Right ventricle myocardium inferior (tissue), 1 donor: Measurements from ENCODE around the gene ING3. TPM values are rescaled to one million over a fixed set of nuclear protein-coding genes. Genes with fewer than 3 reads are reported as not detected.
"Not testable (repeated sequence)": the region's sequence is repeated elsewhere in the genome, so short reads cannot be mapped to it uniquely, and the experiment has no call there.

Source experiments
- ATAC-seq: fragments of 200-7000 bp; cut with Tn5 transposase; one replicate; pipeline ENCODE4 v1.9.1; 2020; ENCODE audit warnings: mild to moderate bottlenecking, moderate library complexity
- DNase-seq: peaks from one replicate; pipeline ENCODE4 v3.0.0; 2021; ENCODE audit errors: missing footprints
- intact Hi-C: fragments of 100-400 bp; cut with DNase I; formaldehyde crosslinking; loops from one replicate; pipeline ENCODE4 v1.11.0; 2022
- total RNA-seq: library from RNA; stranded (reverse); fragmentation: NEBNext Ultra II Directional; extraction: Animal tissue kit (Norgen Biotek cat#: 25700); gene quantifications from one replicate; pipeline ENCODE4 v1.2.1, GENCODE V29; 2021
- donor health status: DM: no; HTN: yes; CAD: no; lungs with severe emphysema.

The ING3 gene
- total RNA-seq, 1 donor from 2014 or later = 14.1 TPM

GRCh38 chr7:120996988-120997345 lies 46.4 kb downstream of the ING3 start:
- ATAC-seq (no peak), DNase-seq (no peak)
- intact Hi-C loops = no loop called here

DNA sequence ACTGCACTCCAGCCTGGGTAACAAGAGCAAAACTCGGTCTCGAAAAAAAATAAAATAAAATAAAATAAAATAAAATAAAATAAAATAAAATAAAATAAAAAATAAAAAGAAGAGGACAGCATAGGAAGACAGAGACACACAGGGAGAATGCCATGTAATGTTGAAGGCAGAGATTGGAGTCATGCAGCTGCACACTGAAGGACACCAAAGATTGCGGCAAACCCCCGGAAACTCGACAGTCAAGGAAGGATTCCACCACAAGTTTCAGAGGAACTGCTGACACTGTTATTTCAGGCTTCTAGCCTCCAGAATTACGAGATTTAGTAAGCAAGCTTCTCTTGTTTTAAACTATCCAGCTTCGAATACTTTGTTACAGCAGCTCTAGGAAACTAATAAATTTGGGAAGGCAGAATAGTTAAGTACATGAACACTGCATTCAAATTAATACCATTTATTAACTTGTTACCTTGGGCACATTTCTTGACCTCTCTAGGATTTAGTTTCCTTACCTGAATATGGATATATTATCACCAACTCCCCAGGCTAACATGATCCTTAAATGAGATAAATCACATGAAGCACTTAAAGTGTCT lies 47.4 kb downstream of the ING3 start:
- intact Hi-C loops = no loop called here
- ATAC-seq (no peak), DNase-seq (no peak)

DNA sequence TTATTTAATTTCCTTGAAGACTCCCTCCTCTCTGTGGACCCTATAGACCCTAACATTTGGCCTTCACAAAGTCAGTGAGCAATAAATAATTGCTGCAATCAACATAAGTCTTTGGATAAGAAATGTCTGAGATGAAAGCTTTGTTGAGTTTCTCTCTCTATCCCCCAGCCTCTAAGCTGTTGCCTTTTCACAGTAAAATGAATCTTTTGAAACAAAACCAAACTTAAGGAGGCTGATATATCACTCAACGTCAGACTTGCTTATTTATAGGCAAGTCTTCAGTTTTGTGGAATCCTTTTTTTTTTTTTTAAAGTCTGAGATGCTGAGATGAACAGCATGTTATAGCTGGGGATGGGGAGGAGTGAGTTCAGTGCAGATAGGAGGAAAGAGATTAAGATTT lies 47.9 kb downstream of the ING3 start:
- DNase-seq = no peak
- intact Hi-C loops = no loop called here
- ATAC-seq = no peak

- intact Hi-C loops = no loop called here
- DNase-seq = no peak
- ATAC-seq = no peak
Observed at GRCh38 chr7:120998996-120999565, 48.5 kb downstream of the ING3 start.

- DNase-seq (no peak), ATAC-seq (no peak)
- intact Hi-C loops = no loop called here
Observed at GRCh38 chr7:121000081-121000983, 49.8 kb downstream of the ING3 start.

DNA sequence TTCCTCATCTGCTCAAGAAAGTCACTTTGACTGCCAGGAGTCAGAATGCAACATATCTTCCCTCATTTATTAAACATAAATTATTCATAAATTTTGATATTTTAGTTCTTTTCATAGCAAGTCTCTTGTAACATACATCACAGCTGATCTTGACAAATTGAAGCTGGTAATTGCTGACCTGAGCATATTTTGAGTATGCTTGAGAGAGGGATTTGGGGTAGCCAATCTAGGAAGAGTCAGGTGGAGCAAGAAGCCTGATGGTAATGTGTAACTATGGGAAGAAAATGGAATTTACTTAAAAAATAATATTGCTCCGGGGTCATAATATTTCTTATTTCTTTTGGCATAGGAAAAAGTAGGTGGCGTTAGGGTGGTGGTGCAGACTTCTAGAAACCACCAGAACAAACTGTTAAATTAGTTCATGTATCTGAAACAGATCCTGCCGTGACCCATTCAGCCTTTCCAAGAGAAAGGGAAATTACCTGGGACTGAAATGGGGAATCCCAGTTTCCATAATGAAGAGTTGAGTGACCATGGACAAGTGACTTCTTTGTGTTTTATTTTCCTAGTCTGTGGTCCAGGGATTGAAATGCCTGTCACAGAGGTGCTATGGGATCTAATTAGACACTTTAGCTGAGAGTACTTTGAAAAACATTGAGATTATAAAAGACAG lies 50.8 kb downstream of the ING3 start:
- intact Hi-C loops = no loop called here
- DNase-seq = no peak
- no peak for ATAC-seq

DNA sequence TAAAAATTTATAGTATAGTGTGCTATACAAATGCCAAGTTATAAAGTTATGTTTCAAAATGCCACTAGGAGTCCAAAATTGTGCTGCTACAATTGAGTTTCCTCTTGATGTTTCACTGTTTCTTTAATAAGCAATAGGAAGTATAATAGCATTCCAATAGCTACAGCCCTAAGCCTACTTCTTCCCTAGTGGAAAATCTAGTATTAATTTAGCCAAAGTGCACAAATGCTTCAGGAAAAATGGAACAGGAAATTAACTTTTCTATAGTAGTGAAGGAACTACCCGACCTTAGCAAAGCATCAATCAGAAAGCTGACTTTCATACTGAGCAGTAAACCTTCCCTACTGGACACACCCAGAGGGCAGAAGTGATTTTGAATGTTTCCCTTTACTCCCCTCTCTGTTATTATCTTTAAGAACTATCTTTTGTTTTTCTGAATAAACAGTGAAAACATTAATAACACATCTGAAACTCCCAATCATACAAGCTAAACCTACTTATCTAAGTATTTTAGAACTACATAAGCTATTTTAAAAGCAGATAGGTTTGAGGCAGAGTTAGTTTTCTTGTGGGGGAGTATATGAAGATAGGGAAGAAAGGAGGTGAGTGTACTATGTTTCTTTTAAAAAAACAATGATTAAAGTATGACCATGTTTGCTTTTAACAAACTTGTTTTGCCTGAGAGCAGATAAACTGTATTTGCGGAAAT lies 51.6 kb downstream of the ING3 start:
- DNase-seq (no peak), ATAC-seq (no peak)
- intact Hi-C loops = no loop called here

GRCh38 chr7:121002757-121003200 lies 52.2 kb downstream of the ING3 start:
- no peak for DNase-seq
- intact Hi-C loops = no loop called here
- no peak for ATAC-seq

DNA sequence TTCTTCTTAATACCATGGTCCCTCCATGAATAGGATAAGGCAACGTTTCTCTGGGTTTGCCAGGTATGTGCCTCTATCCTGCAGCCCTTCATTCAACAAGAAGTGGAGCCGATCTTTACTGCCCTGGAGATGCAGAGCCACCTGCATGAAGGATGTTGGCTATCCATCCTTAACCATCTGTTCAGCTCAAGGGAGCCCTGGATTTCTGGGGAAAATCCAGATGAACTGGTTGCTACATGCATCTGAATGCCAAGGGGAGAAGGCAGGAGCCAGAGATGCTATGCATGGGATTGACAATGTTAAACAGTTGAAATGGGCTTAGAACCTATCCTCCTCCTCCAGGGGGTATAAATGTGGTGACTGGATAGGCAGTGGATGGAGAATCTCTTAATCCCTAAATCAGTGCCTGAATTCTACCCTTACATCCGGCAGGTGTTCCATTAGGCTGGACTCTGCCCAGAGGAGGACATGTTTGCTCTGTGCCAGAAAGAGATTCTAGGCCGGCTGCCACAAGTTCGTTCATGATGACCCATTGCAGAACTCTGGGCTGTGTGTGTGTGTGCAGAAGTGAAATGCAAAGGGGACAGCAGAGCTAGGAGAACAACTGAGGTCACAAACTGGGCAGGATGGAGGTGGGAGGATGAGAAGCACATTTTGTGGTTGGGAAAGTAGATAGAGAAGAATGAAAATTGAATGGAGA lies 53.6 kb downstream of the ING3 start:
- peak; percentile 71 for ATAC-seq
- no peak for DNase-seq
- intact Hi-C loops = no loop called here

GRCh38 chr7:121005058-121005457 lies 54.5 kb downstream of the ING3 start:
- ATAC-seq, intact Hi-C loops, DNase-seq: not testable (repeated sequence)

DNA sequence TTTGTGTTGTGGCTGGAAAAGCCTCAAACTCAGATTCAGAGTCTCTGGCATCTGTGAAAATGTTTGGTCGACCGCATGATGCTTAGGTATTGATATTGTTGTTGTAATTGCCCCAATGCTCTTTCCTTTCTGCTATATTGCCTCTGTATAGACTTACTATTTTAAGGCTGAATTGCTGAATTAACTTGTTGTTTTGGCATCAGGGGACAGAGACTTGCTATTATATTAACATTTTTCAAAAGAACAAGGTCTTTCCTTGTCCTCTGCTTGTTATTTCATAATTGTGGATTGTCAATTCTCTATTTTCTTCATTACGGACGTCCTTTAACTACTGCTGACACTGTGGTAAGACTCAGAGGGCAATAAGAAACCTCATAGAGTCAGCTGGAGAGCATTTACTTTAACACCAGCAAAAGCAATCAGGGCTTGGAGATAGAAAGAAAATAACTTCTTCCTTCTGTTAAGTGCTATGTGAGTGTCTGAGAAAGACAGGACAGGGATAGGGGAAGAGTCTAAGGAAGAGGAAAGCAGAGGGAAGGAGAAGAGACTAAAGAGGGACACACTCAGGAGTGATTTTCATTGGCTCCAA lies 55.5 kb downstream of the ING3 start:
- intact Hi-C loops = no loop called here
- ATAC-seq (peak; percentile 7), DNase-seq (no peak)

GRCh38 chr7:121006711-121007315 lies 56.2 kb downstream of the ING3 start:
- intact Hi-C loops = no loop called here
- ATAC-seq = no peak
- no peak for DNase-seq

DNA sequence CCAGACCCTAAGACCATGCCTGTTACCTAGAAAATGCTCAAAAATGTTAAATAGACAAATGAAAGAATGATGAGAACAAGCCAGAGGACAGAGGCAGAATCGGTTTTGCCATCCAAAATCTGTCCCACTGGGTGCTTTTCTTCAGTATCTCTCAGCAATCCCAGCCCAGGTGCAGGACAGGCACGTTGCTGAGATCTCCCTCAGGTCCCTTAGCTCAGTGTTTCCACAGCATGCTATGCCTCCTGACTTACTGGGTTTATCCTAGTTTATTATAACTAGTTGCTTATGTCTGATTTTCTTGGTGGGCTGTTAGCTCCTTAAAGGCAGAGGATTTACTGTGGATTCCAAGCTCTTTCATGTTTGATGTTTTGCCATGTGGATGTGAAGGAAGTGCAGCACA lies 58.2 kb downstream of the ING3 start:
- DNase-seq (no peak), ATAC-seq (no peak)
- intact Hi-C loops = no loop called here

- ATAC-seq = no peak
- intact Hi-C loops = no loop called here
- no peak for DNase-seq
Observed at GRCh38 chr7:121011401-121011800, 60.8 kb downstream of the ING3 start.

- intact Hi-C loops = no loop called here
- ATAC-seq (peak; percentile 39), DNase-seq (no peak)
Observed at GRCh38 chr7:121012170-121012874, 61.7 kb downstream of the ING3 start.

DNA sequence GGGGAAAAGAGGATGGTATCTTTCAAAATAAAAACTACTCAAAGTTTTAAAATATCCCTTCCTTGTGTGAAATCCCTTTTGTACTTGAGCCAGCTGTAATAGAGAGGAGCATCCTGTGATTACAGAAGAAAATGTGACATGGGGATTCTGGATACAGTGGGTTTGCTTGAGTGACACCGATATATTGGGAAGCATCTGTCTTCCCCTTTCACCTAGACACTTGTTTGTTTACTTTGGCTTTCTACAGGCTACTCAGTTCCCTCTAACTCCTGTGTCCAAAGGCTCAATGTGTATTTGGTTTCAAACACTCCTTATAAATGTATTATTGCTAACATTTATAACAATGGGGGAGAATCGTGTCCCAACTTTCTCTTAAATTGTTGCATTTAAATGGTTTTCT lies 62.3 kb downstream of the ING3 start:
- DNase-seq = no peak
- no peak for ATAC-seq
- intact Hi-C loops = no loop called here

GRCh38 chr7:121015560-121015959 lies 65.0 kb downstream of the ING3 start:
- DNase-seq = no peak
- intact Hi-C loops = no loop called here
- ATAC-seq = no peak
